Esophagus squamous epithelium (tissue), 5 donors: Measurements from ENCODE around the gene BABAM1. TPM values are rescaled to one million over a fixed set of nuclear protein-coding genes. Genes with fewer than 3 reads are reported as not detected.

Source experiments
- DNase-seq: peaks from one replicate; lab custom pipeline; 2025; lab: John Stamatoyannopoulos, UW
- H3K27ac ChIP-seq, 4 donors: fragments of 200-600 bp; sonication (generic); one replicate each; pipeline ENCODE4 v1.5.1; 2016 to 2019; ENCODE audit warnings: mild to moderate bottlenecking in 1 of 4
- H3K27me3 ChIP-seq, 4 donors: fragments of 200-600 bp; sonication (generic); 1 replicate in 3 of 4; 2 replicates in 1 of 4; pipeline versions ENCODE4 v1.5.1 to v1.6.0; 2017 to 2021; ENCODE audit warnings: antibody characterized with exemption in 1 of 4
- H3K36me3 ChIP-seq, 3 donors: fragments of 200-600 bp; sonication (generic); one replicate each; pipeline ENCODE4 v1.5.1; 2016 to 2019
- H3K4me1 ChIP-seq, 3 donors: fragments of 200-600 bp; sonication (generic); one replicate each; pipeline ENCODE4 v1.5.1; 2017 to 2019
- H3K4me3 ChIP-seq, 4 donors: fragments of 200-600 bp; sonication (generic); 1 replicate in 3 of 4; 2 replicates in 1 of 4; pipeline ENCODE4 v1.5.1; 2016 to 2019; ENCODE audit warnings: mild to moderate bottlenecking in 2 of 4, moderate library complexity in 1 of 4
- H3K9me3 ChIP-seq, 3 donors: fragments of 200-600 bp; sonication (generic); one replicate each; pipeline ENCODE4 v1.5.1; 2016 to 2019
- CTCF ChIP-seq, 6 experiments: fragments of 450-650 bp in 4 of 6; fragments of 200-600 bp in 2 of 6; sonication (generic) in 2 of 6; IDR thresholded peaks; one replicate each; pipeline ENCODE4 v1.5.1; 2016 to 2019; ENCODE audit warnings: antibody characterized with exemption in 6 of 6, mild to moderate bottlenecking in 4 of 6, moderate library complexity in 4 of 6
- POLR2A ChIP-seq, 4 donors: fragments of 450-650 bp; IDR thresholded peaks; one replicate each; pipeline ENCODE4 v1.6.1; 2017; ENCODE audit warnings: antibody characterized with exemption in 4 of 4, mild to moderate bottlenecking in 4 of 4, moderate library complexity in 3 of 4
- WGBS, 2 donors: methylation state at CpG; one replicate each; pipeline ENCODE4 v1.1.5; 2018; 5-methylcytosine and 5-hydroxymethylcytosine counted together
- intact Hi-C: fragments of 100-400 bp; cut with DNase I; formaldehyde crosslinking; loops from one replicate; pipeline ENCODE4 v1.15.0; 2022
- total RNA-seq, 4 donors: library from RNA; depleted of rRNA; stranded (reverse); fragments of >200 nt; gene quantifications; one replicate each; pipeline ENCODE4 v1.1.0, GENCODE V29; 2016
- donor health status: DM: yes; HTN: yes; CAD: no.

BABAM1 gene
- total RNA-seq, 4 donors from 2014 or later: 29.1 to 55.8 (median 53.1) TPM

GRCh38 chr19:17321655-17322489 lies 54.6 kb downstream of the BABAM1 start:
- H3K9me3 ChIP-seq: no peaks in the 10 kb centered on the region
- intact Hi-C loops: no loop called here
- no peak overlapping the region for H3K4me3 ChIP-seq
- DNase-seq: no peak
- no peak overlapping the region for H3K27ac ChIP-seq
- peaks cover 15 to 70% (median 20%) of the 10 kb centered on the region in 3 donors for H3K36me3 ChIP-seq
- TF ChIP-seq POLR2A (IDR thresholded peaks at IDR 0.05): no peak
- TF ChIP-seq CTCF (IDR thresholded peaks at IDR 0.05): no peak
- H3K27me3 ChIP-seq: no peaks in the 10 kb centered on the region
- whole genome bisulfite sequencing, 2 donors: 74 to 79% methylated on average over 8 to 12 of the region's 19 CpGs
- H3K4me1 ChIP-seq: peaks cover 5 to 46% (median 9%) of the 10 kb centered on the region in 3 donors

GRCh38 chr19:17322854-17323253 lies 55.6 kb downstream of the BABAM1 start:
- WGBS, 2 donors: 50 to 66% methylated on average over 1 to 3 of the region's 10 CpGs
- Histone ChIP-seq H3K4me1 (peaks cover 6 to 51% (median 10%) of the 10 kb centered on the region in 3 donors), H3K4me3 (no peak overlapping the region), H3K9me3 (no peaks in the 10 kb centered on the region), H3K36me3 (peaks cover 15 to 65% (median 20%) of the 10 kb centered on the region in 3 donors), H3K27ac (no peak overlapping the region), H3K27me3 (no peaks in the 10 kb centered on the region)
- no peak for DNase-seq
- TF ChIP-seq POLR2A (IDR thresholded peaks at IDR 0.05) (no peak), CTCF (IDR thresholded peaks at IDR 0.05) (no peak)
- intact Hi-C loops: no loop called here

- no peak for DNase-seq
- Histone ChIP-seq H3K36me3 (peaks cover 15 to 59% (median 20%) of the 10 kb centered on the region in 3 donors), H3K4me3 (peak overlapping the region in 2 of 4 donors; percentile 5 to 45)
These were observed 56.2 kb downstream of the BABAM1 start for GRCh38 chr19:17323300-17323963.

GRCh38 chr19:17323964-17324332 lies 56.7 kb downstream of the BABAM1 start:
- Histone ChIP-seq H3K27me3 (peaks cover 0 to 7% (median 0%) of the 10 kb centered on the region in 4 donors), H3K27ac (peak overlapping the region in 1 of 4 donors; percentile 49), H3K36me3 (peaks cover 15 to 54% (median 18%) of the 10 kb centered on the region in 3 donors), H3K4me1 (peaks cover 17 to 62% (median 19%) of the 10 kb centered on the region in 3 donors), H3K9me3 (no peaks in the 10 kb centered on the region), H3K4me3 (peak overlapping the region in 2 of 4 donors; percentile 5 to 45)
- DNase-seq: no peak
- no peak for TF ChIP-seq CTCF (IDR thresholded peaks at IDR 0.05)
- TF ChIP-seq POLR2A (IDR thresholded peaks at IDR 0.05): no peak
- intact Hi-C loops: no loop called here
- no CpG with 5 or more reads among the region's 7 CpGs for WGBS, 2 donors

More at GRCh38 chr19:17323300-17323963, 56.2 kb downstream of the BABAM1 start:
- Histone ChIP-seq H3K9me3 (no peaks in the 10 kb centered on the region), H3K27ac (peak overlapping the region in 1 of 4 donors; percentile 49), H3K4me1 (peaks cover 11 to 57% (median 16%) of the 10 kb centered on the region in 3 donors), H3K27me3 (peaks cover 0 to 2% (median 0%) of the 10 kb centered on the region in 4 donors)
- 64 to 78% methylated on average over 9 to 10 of the region's 56 CpGs for WGBS, 2 donors
- intact Hi-C loops: no loop called here
- TF ChIP-seq CTCF (IDR thresholded peaks at IDR 0.05) (no peak), POLR2A (IDR thresholded peaks at IDR 0.05) (no peak)
